Ovary (tissue), 9 donors: ENCODE data around the gene PHACTR1. TPM values are rescaled to one million over a fixed set of nuclear protein-coding genes. Genes with fewer than 3 reads are reported as not detected.

ENCODE experiments used
- DNase-seq, 5 donors: peaks; one replicate each; pipeline ENCODE4 v3.0.0-alpha.2; 2019 to 2020
- H3K27ac ChIP-seq, 2 donors: fragments of 200-600 bp; one replicate each; pipeline versions ENCODE4 v1.5.1 to v1.8.0; 2019 to 2022
- H3K27me3 ChIP-seq: fragments of 200-600 bp; one replicate; pipeline ENCODE4 v1.8.0; 2022
- H3K36me3 ChIP-seq: fragments of 200-600 bp; sonication (generic); one replicate; pipeline ENCODE4 v1.5.1; 2019
- H3K4me1 ChIP-seq: one replicate; pipeline ENCODE4 v1.8.1; 2013; ENCODE audit warnings: mild to moderate bottlenecking, moderate library complexity; ENCODE audit not compliant: insufficient read depth
- H3K4me3 ChIP-seq: fragments of 200-600 bp; sonication (generic); one replicate; pipeline ENCODE4 v1.5.1; 2017
- H3K9me3 ChIP-seq, 2 donors: fragments of 200-600 bp in 1 of 2; sonication (generic) in 1 of 2; one replicate each; pipeline versions ENCODE4 v1.5.1 to v1.8.1; 2013 to 2019; ENCODE audit warnings: mild to moderate bottlenecking in 1 of 2, moderate library complexity in 1 of 2
- CTCF ChIP-seq, 3 donors: fragments of 450-650 bp in 2 of 3; fragments of 200-600 bp in 1 of 3; IDR thresholded peaks; one replicate each; pipeline versions ENCODE4 v1.5.1 to v1.8.0; 2016 to 2022; ENCODE audit warnings: antibody characterized with exemption in 3 of 3, mild to moderate bottlenecking in 1 of 3
- EP300 ChIP-seq: sonication (generic); formaldehyde crosslinking; IDR thresholded peaks from one replicate; pipeline ENCODE4 v1.6.1; 2017; ENCODE audit warnings: antibody characterized with exemption
- POLR2A ChIP-seq: fragments of 450-650 bp; IDR thresholded peaks from one replicate; pipeline ENCODE4 v1.6.1; 2017; ENCODE audit warnings: antibody characterized with exemption, mild to moderate bottlenecking, moderate library complexity
- WGBS, 3 donors: extraction: QIAGEN DNeasy Blood & Tissue Kit in 1 of 3; methylation state at CpG; one replicate each; pipeline versions ENCODE4 v1.1.5 to v1.1.7; 2013 to 2017; 5-methylcytosine and 5-hydroxymethylcytosine counted together
- intact Hi-C, 4 donors: fragments of 100-400 bp; cut with DNase I; formaldehyde crosslinking; loops; one replicate each; pipeline versions ENCODE4 v1.11.0 to v1.15.1; 2022 to 2023
- polyA plus RNA-seq, 2 donors: library from polyadenylated mRNA; stranded (reverse); fragments of 200-250 nt in 1 of 2; fragments of 350-450 nt in 1 of 2; fragmentation: Illumina TruSeq in 1 of 2; extraction: RNeasy Lipid Tissue Mini Kit (QIAGEN cat#74804) in 1 of 2; gene quantifications; one replicate each; pipeline ENCODE4 v1.2.3, GENCODE V29; 2013 to 2014
- total RNA-seq, 7 donors: library from RNA; depleted of rRNA in 2 of 7; stranded (reverse); fragments of >200 nt in 2 of 7; fragmentation: NEBNext Ultra II Directional in 3 of 7; extraction: Animal tissue kit (Norgen Biotek cat#: 25700) in 3 of 7; gene quantifications; one replicate each; pipeline versions ENCODE4 v1.1.0 to v1.2.4, GENCODE V29; 2016 to 2023
- donor health status: DM: no; HTN: no; CAD: no; lungs with moderate emphysema.
- donor health status: DM: no; HTN: no; CAD: no.
- donor health status: Bipolar disorder and iron deficiency.
- donor health status: DM: yes; HTN: yes; CAD: no.
- donor health status: DM: no; HTN: no; CAD: no.
- donor health status: DM: yes; HTN: yes; CAD: no.

PHACTR1 gene
- total and polyA plus RNA-seq, 9 donors: 0.48 to 10.9 (median 3.7) TPM

- Histone ChIP-seq H3K27ac (no peak overlapping the region), H3K27me3 (no peaks in the 10 kb centered on the region), H3K36me3 (no peaks in the 10 kb centered on the region), H3K9me3 (no peaks in the 10 kb centered on the region), H3K4me1 (no peaks in the 10 kb centered on the region), H3K4me3 (no peak overlapping the region)
- DNase-seq: no peak
- 50 to 64% (median 56%) methylated on average over 9 of the region's 9 CpGs for WGBS, 3 donors
- TF ChIP-seq POLR2A: no peak
- no peak for TF ChIP-seq CTCF (IDR thresholded peaks at IDR 0.05)
- TF ChIP-seq EP300: no peak
- intact Hi-C loops: no loop called here
Observed at GRCh38 chr6:12769556-12770256, 53.1 kb downstream of the PHACTR1 start.

GRCh38 chr6:12772416-12772815 is 55.8 kb downstream of the PHACTR1 start:
- Histone ChIP-seq H3K27me3 (no peaks in the 10 kb centered on the region), H3K9me3 (no peaks in the 10 kb centered on the region), H3K27ac (no peak overlapping the region), H3K36me3 (no peaks in the 10 kb centered on the region), H3K4me3 (no peak overlapping the region), H3K4me1 (no peaks in the 10 kb centered on the region)
- no peak for DNase-seq
- intact Hi-C loops: no loop called here
- TF ChIP-seq POLR2A: no peak
- TF ChIP-seq CTCF (IDR thresholded peaks at IDR 0.05): no peak
- TF ChIP-seq EP300: no peak
- WGBS, 3 donors: 72 to 88% (median 73%) methylated on average over 3 of the region's 3 CpGs

- intact Hi-C loops: no loop called here
- no peak overlapping the region for H3K4me3 ChIP-seq
- H3K27ac ChIP-seq: no peak overlapping the region
- H3K27me3 ChIP-seq: no peaks in the 10 kb centered on the region
- DNase-seq: no peak
- no peaks in the 10 kb centered on the region for H3K9me3 ChIP-seq
- WGBS, 3 donors: 31 to 52% (median 36%) methylated on average over 4 of the region's 4 CpGs
- TF ChIP-seq EP300: no peak
- no peak for TF ChIP-seq POLR2A
- TF ChIP-seq CTCF (IDR thresholded peaks at IDR 0.05): no peak
- no peaks in the 10 kb centered on the region for H3K4me1 ChIP-seq
- no peaks in the 10 kb centered on the region for H3K36me3 ChIP-seq
Observed at GRCh38 chr6:12776291-12776690, 59.7 kb downstream of the PHACTR1 start.

- H3K4me3 ChIP-seq: no peak overlapping the region
- H3K4me1 ChIP-seq: no peaks in the 10 kb centered on the region
- H3K27ac ChIP-seq: no peak overlapping the region
- 89 to 92% (median 90%) methylated on average over 2 of the region's 2 CpGs for WGBS, 3 donors
- no peaks in the 10 kb centered on the region for H3K9me3 ChIP-seq
- DNase-seq: no peak
- intact Hi-C loops: no loop called here
- TF ChIP-seq POLR2A: no peak
- TF ChIP-seq EP300: no peak
- TF ChIP-seq CTCF (IDR thresholded peaks at IDR 0.05): no peak
- H3K27me3 ChIP-seq: no peaks in the 10 kb centered on the region
- no peaks in the 10 kb centered on the region for H3K36me3 ChIP-seq
Observed at GRCh38 chr6:12779772-12780171, 63.2 kb downstream of the PHACTR1 start.
